Stimulated activated CD8-positive, alpha-beta memory T cell treated with anti-CD3 and anti-CD28 coated beads, Interleukin-7, amount 100 ng/mL, for 1 hour (primary cell): Measurements from ENCODE around the gene LINGO3.

Source experiments
- DNase-seq, 2 donors: peaks; one replicate each; pipeline ENCODE4 v3.0.0-alpha.2; 2020; ENCODE audit warnings: low read depth in 2 of 2

The LINGO3 gene

DNA sequence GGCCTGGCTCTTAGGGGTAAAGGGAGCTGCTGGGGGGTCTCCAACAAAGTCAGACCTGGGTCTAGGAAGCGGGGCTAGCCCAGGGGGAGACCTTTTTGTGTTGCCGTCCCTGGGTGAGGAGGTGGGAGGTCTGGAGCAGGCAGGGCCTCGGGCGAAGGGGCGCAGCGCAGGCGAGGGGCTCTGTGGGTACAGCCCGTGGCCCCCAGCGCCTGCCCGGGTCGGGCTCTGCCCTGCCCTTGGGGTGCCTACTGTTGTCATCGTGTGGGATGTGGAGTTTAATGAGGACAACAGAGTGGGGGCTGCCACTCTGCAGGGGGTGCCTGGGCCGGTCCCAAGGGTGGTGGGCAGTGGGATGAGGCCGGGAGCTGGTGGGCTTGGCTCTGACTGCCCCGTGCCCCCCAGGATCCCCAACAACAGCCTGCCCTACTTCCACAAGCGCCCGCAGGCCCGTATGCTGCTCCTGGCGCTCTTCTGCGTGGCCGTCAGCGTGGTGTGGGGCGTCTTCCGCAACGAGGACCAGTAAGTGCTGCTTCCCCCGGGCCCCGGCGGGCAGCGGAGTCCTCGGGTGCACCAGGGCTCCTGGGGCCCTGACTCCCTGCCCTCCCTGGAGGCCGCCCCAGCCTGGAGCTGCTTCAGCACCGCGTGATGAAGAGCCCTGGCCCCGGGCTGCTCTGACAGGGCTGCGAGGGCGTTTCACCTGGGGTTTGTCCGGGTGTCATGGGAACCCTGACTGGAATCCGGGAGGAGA is 32.7 kb upstream of the LINGO3 start:
- DNase-seq = no peak

- no peak for DNase-seq
Observed at GRCh38 chr19:2339644-2340310, 31.8 kb upstream of the LINGO3 start.

GRCh38 chr19:2338751-2339643 is 31.0 kb upstream of the LINGO3 start:
- no peak for DNase-seq

DNA sequence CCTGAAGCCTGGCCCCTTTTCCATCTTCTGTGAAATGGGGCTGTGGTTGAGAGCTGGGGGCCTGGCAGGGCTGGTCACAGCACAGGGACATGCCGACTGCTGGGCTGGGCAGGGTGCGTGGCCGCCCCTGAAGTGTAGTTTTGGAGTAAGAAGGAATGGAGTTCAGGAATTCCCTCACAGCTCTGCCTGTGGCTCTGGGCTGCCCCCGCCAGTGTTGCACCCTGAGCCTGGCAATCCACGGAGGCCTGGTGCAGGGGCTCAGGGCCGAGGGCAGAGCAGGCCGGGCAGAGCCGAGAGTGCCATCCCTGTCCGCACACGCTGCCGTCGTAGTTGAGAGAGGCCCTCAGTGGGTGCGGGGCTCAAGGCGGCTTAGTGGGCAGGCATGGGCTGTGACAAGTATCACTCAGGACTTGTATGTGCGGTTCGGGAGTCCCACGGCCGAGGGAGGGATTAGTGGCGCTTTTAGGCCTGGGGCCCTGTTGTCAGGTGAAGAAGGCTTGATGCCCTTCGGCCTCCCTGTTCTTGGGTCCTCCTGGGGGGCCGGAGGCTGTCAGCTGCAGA is 30.2 kb upstream of the LINGO3 start:
- no peak for DNase-seq

DNA sequence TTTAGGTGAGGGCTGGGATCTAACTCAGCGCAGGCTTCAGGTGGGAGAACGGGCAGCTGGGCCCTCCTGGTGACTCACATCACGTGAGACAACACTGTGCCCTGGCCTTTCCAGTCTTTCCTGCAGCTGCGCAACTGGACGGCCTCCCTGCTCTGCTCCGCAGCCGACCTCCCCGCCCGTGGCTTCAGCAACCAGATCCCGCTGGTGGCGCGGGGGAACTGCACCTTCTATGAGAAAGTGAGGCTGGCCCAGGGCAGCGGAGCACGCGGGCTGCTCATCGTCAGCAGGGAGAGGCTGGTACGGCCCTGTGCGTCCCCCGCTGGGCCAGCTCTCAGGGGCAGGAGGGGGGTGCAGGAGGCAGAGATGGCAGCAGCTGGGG is 29.4 kb upstream of the LINGO3 start:
- no peak for DNase-seq

DNA sequence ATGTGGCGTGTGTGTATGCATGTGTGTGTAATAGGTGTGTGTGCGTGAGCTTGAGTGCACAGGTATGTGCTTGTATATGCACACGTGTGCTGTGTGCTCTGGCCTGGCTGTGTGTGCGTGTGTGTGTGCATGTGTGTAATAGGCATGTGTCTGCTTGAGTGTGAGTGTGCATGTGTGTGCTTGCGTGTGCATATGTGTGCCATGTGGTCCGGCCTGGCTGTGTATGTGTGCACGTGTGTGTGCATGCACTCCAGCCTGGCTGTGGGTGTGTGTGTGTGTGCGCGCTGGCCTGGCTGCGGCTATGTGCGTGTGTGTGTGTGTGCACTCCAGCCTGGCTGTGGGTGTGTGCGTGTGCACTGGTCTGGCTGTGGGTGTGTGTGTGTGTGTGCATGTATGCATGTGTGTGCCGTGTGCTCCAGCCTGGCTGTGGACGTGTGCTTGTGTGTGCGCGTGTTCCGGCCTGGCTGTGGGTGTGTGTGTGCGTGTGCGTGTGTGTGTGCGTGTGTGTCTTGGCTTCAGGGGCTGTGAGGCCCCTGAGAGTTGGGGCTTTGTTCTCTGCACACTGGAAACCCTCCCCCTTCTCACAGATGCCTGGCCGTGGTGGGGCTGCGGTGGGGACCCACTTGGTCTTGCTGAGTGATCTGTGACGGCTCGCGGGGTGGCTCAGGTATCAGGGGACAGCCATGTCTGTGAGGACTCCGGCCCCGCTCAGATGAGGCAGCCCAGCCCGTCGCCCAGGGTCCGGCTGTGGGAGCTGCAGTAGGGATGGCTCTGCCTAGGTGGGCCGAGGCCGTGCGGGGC is 28.8 kb upstream of the LINGO3 start:
- no peak for DNase-seq

DNA sequence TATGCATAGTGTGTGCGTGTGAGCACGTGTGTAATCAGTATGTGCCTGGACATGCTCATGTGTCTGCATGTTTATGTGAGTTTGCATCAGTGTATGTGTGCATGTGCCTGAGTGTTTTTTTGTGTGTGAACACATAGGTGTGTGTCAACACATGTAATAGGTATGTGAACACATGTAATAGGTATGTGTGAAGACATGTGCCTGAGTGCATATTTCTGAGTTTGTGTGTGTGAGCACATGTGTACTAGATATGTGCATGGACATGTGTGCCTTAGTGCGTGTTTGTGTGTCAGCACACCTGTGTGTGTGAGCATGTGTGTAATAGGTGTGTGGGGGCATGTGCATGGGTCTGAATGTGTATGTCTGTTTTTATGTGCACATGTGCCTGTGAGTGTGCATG is 27.9 kb upstream of the LINGO3 start:
- no peak for DNase-seq

DNA sequence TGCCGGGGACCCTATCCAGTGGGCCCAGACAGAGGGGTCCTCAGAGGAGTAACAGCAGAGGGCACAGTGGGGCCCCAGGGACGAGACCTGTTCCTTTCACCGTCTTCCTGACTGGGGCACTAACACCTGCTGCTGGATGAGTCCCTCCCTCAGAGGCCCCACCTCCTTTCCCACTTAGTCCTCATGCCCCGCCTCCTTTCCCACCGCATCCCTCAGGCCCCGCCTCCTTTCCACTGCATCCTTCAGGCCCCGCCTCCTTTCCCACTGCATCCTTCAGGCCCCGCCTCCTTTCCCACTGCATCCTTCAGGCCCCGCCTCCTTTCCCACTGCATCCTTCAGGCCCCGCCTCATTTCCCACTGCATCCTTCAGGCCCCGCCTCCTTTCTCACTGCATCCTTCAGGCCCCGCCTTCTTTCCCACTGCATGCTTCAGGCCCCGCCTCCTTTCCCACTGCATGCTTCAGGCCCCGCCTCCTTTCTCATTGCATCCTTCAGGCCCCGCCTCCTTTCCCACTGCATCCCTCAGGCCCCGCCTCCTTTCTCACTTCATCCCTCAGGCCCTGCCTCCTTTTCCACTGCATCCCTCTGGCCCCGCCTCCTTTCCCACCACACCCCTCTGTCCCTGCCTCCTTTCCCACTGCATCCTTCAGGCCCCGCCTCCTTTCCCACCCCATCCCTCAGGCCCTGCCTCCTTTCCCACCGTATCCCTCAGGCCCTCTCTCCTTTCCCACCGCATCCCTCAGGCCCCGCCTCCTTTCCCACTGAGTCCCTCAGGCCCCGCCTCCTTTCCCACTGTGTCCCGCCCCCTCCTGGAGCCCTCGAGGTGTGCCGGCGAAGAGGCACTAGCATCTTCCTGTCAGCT is 27.3 kb upstream of the LINGO3 start:
- no peak for DNase-seq

DNA sequence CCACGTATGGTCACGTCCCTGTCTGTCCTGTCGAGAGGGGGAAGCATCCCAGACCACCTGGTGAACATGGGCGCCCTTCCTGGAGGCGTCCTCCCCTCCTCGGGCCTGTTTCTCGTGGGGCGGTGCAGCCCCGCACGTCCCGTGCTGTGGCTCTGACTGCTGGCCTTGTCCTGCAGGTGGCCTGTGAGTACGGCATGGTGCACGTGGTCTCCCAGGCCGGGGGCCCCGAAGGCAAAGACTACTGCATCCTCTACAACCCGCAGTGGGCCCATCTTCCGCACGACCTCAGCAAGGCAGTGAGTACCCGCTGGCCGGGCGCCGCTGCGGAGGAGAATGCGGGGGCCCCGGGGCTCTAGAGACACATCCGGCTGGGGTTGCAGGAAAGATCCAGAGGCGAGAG is 26.5 kb upstream of the LINGO3 start:
- no peak for DNase-seq

- DNase-seq = no peak
Observed at GRCh38 chr19:2333807-2334211, 25.9 kb upstream of the LINGO3 start.

- DNase-seq = no peak
Observed at GRCh38 chr19:2333027-2333806, 25.3 kb upstream of the LINGO3 start.

- no peak for DNase-seq
Observed at GRCh38 chr19:2332341-2333026, 24.5 kb upstream of the LINGO3 start.

DNA sequence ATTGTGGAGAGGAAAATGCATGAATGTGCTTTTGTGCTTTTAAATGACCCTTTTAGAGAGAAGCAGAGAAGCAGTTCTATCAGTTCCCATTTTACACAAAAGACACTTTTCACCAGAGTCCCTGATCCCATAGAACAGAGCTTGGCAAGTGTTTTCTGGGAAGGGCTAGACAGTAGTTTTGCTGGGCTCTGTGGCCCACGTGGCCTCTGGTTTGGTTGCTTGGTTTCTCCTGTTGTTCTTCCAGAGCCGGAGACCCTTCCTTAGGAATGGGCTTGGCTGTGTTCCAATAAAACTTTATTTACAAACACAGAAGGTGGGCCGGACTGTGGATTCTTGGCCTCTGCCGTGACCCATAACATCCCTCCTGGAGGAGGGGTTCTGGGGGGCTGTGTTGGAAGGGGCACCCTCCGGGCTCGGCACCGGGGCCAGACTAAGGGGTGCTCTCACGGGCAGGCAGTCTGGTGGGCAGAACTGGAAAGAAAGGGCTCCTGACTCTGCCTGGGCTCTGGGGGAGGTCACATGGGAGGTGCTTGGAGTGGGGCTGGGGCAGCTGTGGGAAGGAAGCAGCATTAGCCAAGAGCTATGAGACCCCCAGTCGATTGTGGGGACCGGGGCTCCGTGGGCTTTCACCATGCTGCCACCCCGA is 23.8 kb upstream of the LINGO3 start:
- no peak for DNase-seq

GRCh38 chr19:2330632-2331284 is 22.8 kb upstream of the LINGO3 start:
- no peak for DNase-seq

GRCh38 chr19:2330255-2330631 is 22.3 kb upstream of the LINGO3 start:
- DNase-seq = no peak

DNA sequence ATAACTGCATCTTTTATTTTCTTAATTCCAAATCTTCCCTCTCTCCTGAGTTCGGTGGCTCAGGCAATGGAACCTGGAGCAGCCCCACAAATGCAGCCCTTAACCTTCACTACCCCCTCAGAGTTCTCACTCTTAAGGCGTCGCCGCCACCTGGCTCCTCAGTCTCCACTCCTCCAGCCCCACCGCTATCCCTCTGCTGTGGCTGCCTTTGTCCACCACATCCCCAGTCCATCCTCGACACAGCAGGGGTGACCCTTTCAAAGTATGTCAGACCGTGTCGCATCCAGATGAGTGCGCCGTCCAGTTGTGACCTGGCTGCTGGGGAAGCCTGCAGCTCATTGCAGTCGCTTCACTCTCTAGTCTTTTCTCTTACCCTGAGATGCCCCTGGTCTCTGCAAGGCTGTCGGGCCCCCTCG is 21.6 kb upstream of the LINGO3 start:
- DNase-seq = no peak

- DNase-seq = no peak
Observed at GRCh38 chr19:2329149-2329478, 21.2 kb upstream of the LINGO3 start.
